ENCODE data around the gene MICAL3. TPM values are rescaled to one million over a fixed set of nuclear protein-coding genes. Genes with fewer than 3 reads are reported as not detected.

MICAL3 gene
- total and polyA plus RNA-seq, 4 donors = 4.4 to 30.7 (median 15.4) TPM

GRCh38 chr22:17738386-17739128 lies 285.8 kb downstream of the MICAL3 start:
- Histone ChIP-seq H3K36me3 (ENCODE audit: control insufficient read depth in 4 of 4, insufficient read depth in 4 of 4, low read length in 4 of 4) (peaks cover 0 to 37% (median 13%) of the 10 kb centered on the region in 4 donors), H3K9me3 (ENCODE audit: control insufficient read depth in 4 of 4, insufficient read depth in 3 of 4, low read length in 3 of 4) (no peaks in the 10 kb centered on the region), H3K27me3 (ENCODE audit: control insufficient read depth in 3 of 3, insufficient read depth in 3 of 3, low read length in 2 of 3) (no peaks in the 10 kb centered on the region), H3K9ac (ENCODE audit: insufficient read depth in 1 of 2, low read length in 2 of 2) (no peak overlapping the region), H3K4me3 (no peak overlapping the region), H3K27ac (ENCODE audit: low read depth in 1 of 2, low read length in 1 of 2) (no peak overlapping the region), H3K4me1 (ENCODE audit: control insufficient read depth in 5 of 5, insufficient read depth in 5 of 5, low read length in 5 of 5) (no peaks in the 10 kb centered on the region)
- TF ChIP-seq CTCF (IDR thresholded peaks at IDR 0.05; ENCODE audit: control extremely low read depth, extremely low read depth) = no peak
- DNase-seq (no peak), ATAC-seq (ENCODE audit: insufficient read depth, low FRiP score) (no peak)
- WGBS, 2 donors = 93 to 95% methylated on average over 21 of the region's 21 CpGs

Small RNA genes lying within 50 kb of the gene (small RNA-seq; reads per million reads assigned to genes)
- gene MIR3198-1 (ENCODE audit: low replicate concordance) (not detected), gene MIR648 (ENCODE audit: low replicate concordance) (not detected)

Other genes with a start within 250 kb of the MICAL3 start
- gene PEX26, start 53.4 kb upstream of the MICAL3 start, total RNA-seq = 10 to 100 TPM; 19.1 to 36.9 TPM
- gene PEX26, start 53.4 kb upstream of the MICAL3 start, polyA plus RNA-seq = 10 to 100 TPM; 16.9 to 19.8 TPM
- 1 to 10 TPM in 1 of 2 donors, under 1 TPM in 1; 0.17 to 2.1 TPM for gene TUBA8, start 86.2 kb upstream of the MICAL3 start, total RNA-seq
- gene TUBA8, start 86.2 kb upstream of the MICAL3 start, polyA plus RNA-seq = 1 to 10 TPM; 1.4 to 1.6 TPM
- 1 to 10 TPM; 4.6 to 8.1 TPM for gene USP18, start 125.6 kb upstream of the MICAL3 start, total RNA-seq
- 1 to 10 TPM; 8.6 to 9.5 TPM for gene USP18, start 125.6 kb upstream of the MICAL3 start, polyA plus RNA-seq